Measurements from ENCODE around the gene PLCL1. TPM values are rescaled to one million over a fixed set of nuclear protein-coding genes. Genes with fewer than 3 reads are reported as not detected.

PLCL1 gene
- total RNA-seq, 1 donor from 2014 or later = 78.6 TPM

DNA sequence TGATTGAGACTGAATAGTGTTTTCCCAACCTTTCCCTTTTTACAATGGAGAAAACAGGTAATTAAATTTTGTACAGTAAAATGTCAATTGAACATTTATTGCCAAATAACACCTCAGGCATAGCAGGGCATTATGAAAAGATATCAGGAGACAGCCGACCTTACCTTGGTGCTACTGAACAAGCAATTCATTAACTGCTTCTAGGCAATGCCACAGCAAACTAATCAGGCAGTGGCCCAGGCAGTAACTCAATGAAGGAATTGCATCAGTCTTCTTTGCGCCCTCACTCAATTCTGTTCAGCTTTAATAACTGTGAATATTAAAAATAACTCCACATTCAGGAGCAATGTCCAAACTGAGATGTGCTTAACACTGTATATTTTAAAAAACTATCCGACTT is 6.1 kb downstream of the PLCL1 start:
- TF ChIP-seq, protein P1, sequence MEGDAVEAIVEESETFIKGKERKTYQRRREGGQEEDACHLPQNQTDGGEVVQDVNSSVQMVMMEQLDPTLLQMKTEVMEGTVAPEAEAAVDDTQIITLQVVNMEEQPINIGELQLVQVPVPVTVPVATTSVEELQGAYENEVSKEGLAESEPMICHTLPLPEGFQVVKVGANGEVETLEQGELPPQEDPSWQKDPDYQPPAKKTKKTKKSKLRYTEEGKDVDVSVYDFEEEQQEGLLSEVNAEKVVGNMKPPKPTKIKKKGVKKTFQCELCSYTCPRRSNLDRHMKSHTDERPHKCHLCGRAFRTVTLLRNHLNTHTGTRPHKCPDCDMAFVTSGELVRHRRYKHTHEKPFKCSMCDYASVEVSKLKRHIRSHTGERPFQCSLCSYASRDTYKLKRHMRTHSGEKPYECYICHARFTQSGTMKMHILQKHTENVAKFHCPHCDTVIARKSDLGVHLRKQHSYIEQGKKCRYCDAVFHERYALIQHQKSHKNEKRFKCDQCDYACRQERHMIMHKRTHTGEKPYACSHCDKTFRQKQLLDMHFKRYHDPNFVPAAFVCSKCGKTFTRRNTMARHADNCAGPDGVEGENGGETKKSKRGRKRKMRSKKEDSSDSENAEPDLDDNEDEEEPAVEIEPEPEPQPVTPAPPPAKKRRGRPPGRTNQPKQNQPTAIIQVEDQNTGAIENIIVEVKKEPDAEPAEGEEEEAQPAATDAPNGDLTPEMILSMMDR (IDR thresholded peaks at IDR 0.05; ENCODE audit: borderline replicate concordance) = no peak
- peak overlapping the region; percentile 91 for H3K4me3 ChIP-seq
- no peaks in the 10 kb centered on the region for H3K9me3 ChIP-seq (replicated peaks)
- intact Hi-C loops (cut with micrococcal nuclease) = no loop called here
- H3K27me3 ChIP-seq (ENCODE audit: low read depth) = no peaks in the 10 kb centered on the region
- H3K27ac ChIP-seq (replicated peaks) = peak overlapping the region; percentile 1
- peaks cover 74% of the 10 kb centered on the region for H3K4me1 ChIP-seq
- no peak for DNase-seq
- H3K36me3 ChIP-seq = no peaks in the 10 kb centered on the region

DNA sequence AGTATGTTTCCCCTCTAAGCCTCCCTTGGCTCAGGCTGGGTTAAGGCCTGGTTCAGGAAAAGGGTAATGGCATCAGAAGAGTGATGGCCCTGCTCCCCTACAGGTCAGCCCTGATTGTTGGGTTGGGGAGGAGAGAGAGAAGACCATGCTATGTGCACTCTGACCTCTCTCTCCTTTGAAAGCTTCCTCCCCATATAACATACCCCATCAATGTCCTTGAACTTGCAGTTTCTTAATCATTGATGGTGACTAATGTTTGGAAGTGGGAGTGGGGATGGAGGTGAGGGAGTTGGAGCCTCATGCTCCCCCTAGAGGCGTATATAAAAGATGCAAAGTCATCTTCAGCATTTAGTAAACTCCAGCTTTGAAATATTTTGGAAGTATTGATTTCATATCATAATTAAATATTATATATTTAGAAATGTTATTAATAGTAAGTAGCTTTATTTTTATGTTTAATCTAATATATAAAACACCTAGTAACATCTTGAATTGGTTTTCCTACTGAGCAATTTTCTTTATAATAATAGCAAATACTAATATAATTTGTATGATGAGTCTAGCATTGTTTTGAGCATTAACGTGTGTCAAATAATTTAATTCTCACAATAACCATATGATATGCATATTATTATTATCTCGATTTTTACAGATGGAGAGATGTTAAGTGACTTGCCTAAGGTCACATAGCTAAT is 8.8 kb downstream of the PLCL1 start:
- no peaks in the 10 kb centered on the region for H3K9me3 ChIP-seq (replicated peaks)
- no peak overlapping the region for H3K4me3 ChIP-seq
- intact Hi-C loops (cut with micrococcal nuclease) = no loop called here
- TF ChIP-seq, protein P1 (IDR thresholded peaks at IDR 0.05; ENCODE audit: borderline replicate concordance) = peak; percentile 62
- peaks cover 57% of the 10 kb centered on the region for H3K4me1 ChIP-seq
- no peak for DNase-seq
- no peaks in the 10 kb centered on the region for H3K27me3 ChIP-seq (ENCODE audit: low read depth)
- H3K27ac ChIP-seq (replicated peaks) = no peak overlapping the region
- no peaks in the 10 kb centered on the region for H3K36me3 ChIP-seq

DNA sequence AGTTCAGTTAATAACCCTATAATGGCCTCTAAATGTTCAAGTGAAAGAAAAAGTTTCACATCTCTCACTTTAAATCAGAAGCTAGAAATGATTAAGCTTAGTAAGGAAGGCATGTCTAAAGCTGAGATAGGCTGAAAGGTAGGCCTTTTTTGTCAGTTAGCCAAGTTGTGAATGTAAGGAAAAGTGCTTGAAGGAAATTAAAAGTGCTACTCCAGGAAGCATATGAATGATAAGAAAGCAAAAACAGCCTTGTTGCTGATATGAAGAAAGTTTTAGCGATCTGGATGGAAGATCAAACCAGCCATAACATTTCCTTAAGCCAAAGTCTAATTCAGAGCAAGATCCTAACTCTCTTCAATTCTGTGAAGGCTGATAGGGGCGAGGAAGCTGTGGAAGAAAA is 10.1 kb downstream of the PLCL1 start:
- intact Hi-C loops (cut with micrococcal nuclease) = no loop called here
- H3K4me1 ChIP-seq = peaks cover 44% of the 10 kb centered on the region
- H3K36me3 ChIP-seq = peaks cover 4% of the 10 kb centered on the region
- H3K9me3 ChIP-seq (replicated peaks) = no peaks in the 10 kb centered on the region
- TF ChIP-seq, protein P1 (IDR thresholded peaks at IDR 0.05; ENCODE audit: borderline replicate concordance) = no peak
- no peak overlapping the region for H3K4me3 ChIP-seq
- no peaks in the 10 kb centered on the region for H3K27me3 ChIP-seq (ENCODE audit: low read depth)
- no peak overlapping the region for H3K27ac ChIP-seq (replicated peaks)
- no peak for DNase-seq

DNA sequence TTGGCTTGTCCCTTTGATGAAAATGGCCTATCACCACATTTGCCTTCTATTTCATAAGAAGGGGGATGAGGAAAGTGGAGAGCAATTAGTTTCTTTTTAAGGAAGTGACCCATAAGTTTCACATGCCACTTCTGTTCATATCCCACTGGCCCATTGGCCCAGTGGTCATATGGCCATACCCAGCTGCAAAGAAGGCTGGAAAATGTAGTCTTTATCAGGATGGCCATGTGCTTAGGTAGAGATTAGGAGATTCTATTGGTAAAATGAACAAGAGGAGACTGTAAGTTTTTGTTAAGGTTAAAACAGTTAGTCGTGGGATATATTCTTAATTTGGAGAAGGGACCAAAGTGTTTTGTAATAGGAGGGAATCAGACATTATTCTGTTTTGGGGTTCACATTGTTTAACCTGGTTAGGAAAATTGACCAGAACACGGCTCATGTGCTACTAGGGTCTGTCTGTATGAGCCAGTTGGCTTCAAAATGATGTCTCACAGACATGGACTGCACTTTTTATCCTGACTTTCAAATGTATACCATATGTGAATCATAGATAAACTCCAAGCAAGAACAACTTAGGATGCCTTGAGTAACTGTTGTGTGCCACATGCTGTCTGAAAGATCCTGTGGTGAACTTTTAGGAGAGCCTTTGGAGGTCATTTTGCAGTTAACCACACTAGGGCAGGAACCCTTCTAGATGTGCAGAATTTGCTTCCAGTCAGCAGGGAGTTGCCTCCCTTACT is 17.3 kb downstream of the PLCL1 start:
- TF ChIP-seq, protein P1 (IDR thresholded peaks at IDR 0.05; ENCODE audit: borderline replicate concordance) = no peak
- DNase-seq = no peak
- intact Hi-C loops (cut with micrococcal nuclease) = no loop called here
- Histone ChIP-seq H3K27me3 (ENCODE audit: low read depth) (no peaks in the 10 kb centered on the region), H3K4me1 (peaks cover 33% of the 10 kb centered on the region), H3K27ac (replicated peaks) (no peak overlapping the region), H3K9me3 (replicated peaks) (no peaks in the 10 kb centered on the region), H3K36me3 (peaks cover 4% of the 10 kb centered on the region), H3K4me3 (no peak overlapping the region)

DNA sequence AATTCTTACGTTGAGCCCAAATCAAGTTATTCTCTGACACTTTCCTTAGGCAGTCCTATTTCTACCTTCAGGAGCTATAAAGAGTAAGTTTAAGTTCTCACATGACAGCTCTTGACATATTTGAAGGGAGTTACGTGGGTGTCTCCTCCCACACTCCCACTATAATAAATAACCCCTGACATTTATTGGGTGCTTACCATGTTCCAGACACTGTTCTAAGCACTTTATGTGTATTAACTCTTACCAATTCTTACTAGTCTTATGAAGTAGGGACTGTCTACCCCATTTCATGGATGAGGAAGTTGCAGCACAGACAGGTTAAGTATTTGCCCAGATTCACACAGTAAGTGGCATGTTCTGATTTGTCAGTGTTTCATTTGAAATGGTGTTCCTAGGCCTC is 17.9 kb downstream of the PLCL1 start:
- H3K9me3 ChIP-seq (replicated peaks) = no peaks in the 10 kb centered on the region
- peaks cover 4% of the 10 kb centered on the region for H3K36me3 ChIP-seq
- TF ChIP-seq, protein P1 (IDR thresholded peaks at IDR 0.05; ENCODE audit: borderline replicate concordance) = no peak
- no peak for DNase-seq
- peaks cover 39% of the 10 kb centered on the region for H3K4me1 ChIP-seq
- H3K27ac ChIP-seq (replicated peaks) = no peak overlapping the region
- intact Hi-C loops (cut with micrococcal nuclease) = no loop called here
- H3K27me3 ChIP-seq (ENCODE audit: low read depth) = no peaks in the 10 kb centered on the region
- no peak overlapping the region for H3K4me3 ChIP-seq

Measured in left ventricle myocardium inferior (tissue), 1 donor.